Thyroid gland (tissue), 4 donors: ENCODE data around the gene LYPD6.

Source experiments
- CTCF ChIP-seq, 6 experiments: fragments of 200-600 bp in 3 of 6; fragments of 450-650 bp in 3 of 6; sonication (generic) in 3 of 6; IDR thresholded peaks; one replicate each; pipeline ENCODE4 v1.5.1; 2016 to 2019; ENCODE audit warnings: antibody characterized with exemption in 6 of 6, mild to moderate bottlenecking in 2 of 6, inconsistent platforms in 1 of 6, moderate library complexity in 1 of 6
- POLR2A ChIP-seq, 2 donors: fragments of 450-650 bp; IDR thresholded peaks; one replicate each; pipeline ENCODE4 v1.6.1; 2017; ENCODE audit warnings: antibody characterized with exemption in 2 of 2, mild to moderate bottlenecking in 2 of 2, moderate library complexity in 1 of 2

- no peak for TF ChIP-seq POLR2A (IDR thresholded peaks at IDR 0.05)
- TF ChIP-seq CTCF (IDR thresholded peaks at IDR 0.05): no peak
Observed at GRCh38 chr2:149394864-149395263, 64.5 kb downstream of the LYPD6 start.
